ENCODE data around the gene DNA2.

DNA sequence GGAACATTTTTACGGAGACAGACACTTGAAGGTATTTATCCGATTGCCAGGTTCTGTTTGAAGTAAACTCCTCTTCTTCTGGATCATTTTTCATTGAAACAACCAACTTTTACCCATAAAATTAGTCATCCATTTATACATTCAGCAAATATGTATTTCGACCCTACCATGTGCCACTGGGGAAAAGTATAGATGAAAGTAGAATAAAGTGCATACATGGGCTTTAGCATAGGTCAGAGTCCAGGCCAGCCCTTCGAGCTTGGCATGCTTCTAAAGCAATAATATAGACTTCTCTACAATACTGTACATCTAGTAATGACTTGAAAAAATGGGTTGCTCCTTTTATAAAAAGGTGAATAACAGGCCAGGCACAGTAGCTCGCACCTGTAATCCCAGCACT is 45.4 kb upstream of the DNA2 start:
- TF ChIP-seq, protein P1, sequence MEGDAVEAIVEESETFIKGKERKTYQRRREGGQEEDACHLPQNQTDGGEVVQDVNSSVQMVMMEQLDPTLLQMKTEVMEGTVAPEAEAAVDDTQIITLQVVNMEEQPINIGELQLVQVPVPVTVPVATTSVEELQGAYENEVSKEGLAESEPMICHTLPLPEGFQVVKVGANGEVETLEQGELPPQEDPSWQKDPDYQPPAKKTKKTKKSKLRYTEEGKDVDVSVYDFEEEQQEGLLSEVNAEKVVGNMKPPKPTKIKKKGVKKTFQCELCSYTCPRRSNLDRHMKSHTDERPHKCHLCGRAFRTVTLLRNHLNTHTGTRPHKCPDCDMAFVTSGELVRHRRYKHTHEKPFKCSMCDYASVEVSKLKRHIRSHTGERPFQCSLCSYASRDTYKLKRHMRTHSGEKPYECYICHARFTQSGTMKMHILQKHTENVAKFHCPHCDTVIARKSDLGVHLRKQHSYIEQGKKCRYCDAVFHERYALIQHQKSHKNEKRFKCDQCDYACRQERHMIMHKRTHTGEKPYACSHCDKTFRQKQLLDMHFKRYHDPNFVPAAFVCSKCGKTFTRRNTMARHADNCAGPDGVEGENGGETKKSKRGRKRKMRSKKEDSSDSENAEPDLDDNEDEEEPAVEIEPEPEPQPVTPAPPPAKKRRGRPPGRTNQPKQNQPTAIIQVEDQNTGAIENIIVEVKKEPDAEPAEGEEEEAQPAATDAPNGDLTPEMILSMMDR (IDR thresholded peaks at IDR 0.05 in 2 of 3, conservative IDR thresholded peaks at IDR 0.05 in 1 of 3; ENCODE audit: borderline replicate concordance in 1 of 3, insufficient read depth in 1 of 3, low read depth in 2 of 3, low read length in 2 of 3): no peak
- TF ChIP-seq YY1 (IDR thresholded peaks at IDR 0.05; ENCODE audit: extremely low read depth, insufficient replicate concordance, low read depth, low read length): no peak
- no peak for TF ChIP-seq POLR2AphosphoS5 (IDR thresholded peaks at IDR 0.05; ENCODE audit: low read depth, low read length)
- TF ChIP-seq CBX3 (IDR thresholded peaks at IDR 0.05; ENCODE audit: low read depth): no peak
- TF ChIP-seq POLR2A (IDR thresholded peaks at IDR 0.05; ENCODE audit: borderline replicate concordance, extremely low read depth, insufficient read depth, insufficient read length): no peak
- TF ChIP-seq FOSL1 (IDR thresholded peaks at IDR 0.05; ENCODE audit: low read depth): no peak

Measured in HCT116 (cell line).